HG03469 (cell line): ENCODE data around the gene STK32C.
"Not testable (repeated sequence)": the region's sequence is repeated elsewhere in the genome, so short reads cannot be mapped to it uniquely, and the experiment has no call there.

Source experiments
- ATAC-seq: cut with Tn5 transposase; IDR thresholded peaks from one replicate; pipeline ENCODE4 v1.9.1; 2021; ENCODE audit warnings: mild to moderate bottlenecking, moderate library complexity, moderate number of reproducible peaks; ENCODE audit not compliant: unreplicated experiment

STK32C gene

GRCh38 chr10:132302421-132303310 lies 5.1 kb downstream of the STK32C start:
- no peak for ATAC-seq

GRCh38 chr10:132301371-132302330 lies 6.1 kb downstream of the STK32C start:
- no peak for ATAC-seq

GRCh38 chr10:132300582-132300981 lies 7.2 kb downstream of the STK32C start:
- no peak for ATAC-seq

- no peak for ATAC-seq
Observed at GRCh38 chr10:132299371-132300336, 8.1 kb downstream of the STK32C start.

GRCh38 chr10:132298038-132298881 lies 9.5 kb downstream of the STK32C start:
- ATAC-seq: no peak

- no peak for ATAC-seq
Observed at GRCh38 chr10:132297526-132297925, 10.2 kb downstream of the STK32C start.

GRCh38 chr10:132296666-132297443 lies 10.9 kb downstream of the STK32C start:
- ATAC-seq: no peak

GRCh38 chr10:132295481-132295880 lies 12.3 kb downstream of the STK32C start:
- ATAC-seq: not testable (repeated sequence)

GRCh38 chr10:132294561-132295318 lies 13.0 kb downstream of the STK32C start:
- no peak for ATAC-seq

GRCh38 chr10:132293813-132294520 lies 13.8 kb downstream of the STK32C start:
- ATAC-seq: no peak

GRCh38 chr10:132293201-132293812 lies 14.4 kb downstream of the STK32C start:
- ATAC-seq: no peak

- ATAC-seq: no peak
Observed at GRCh38 chr10:132292287-132293200, 15.2 kb downstream of the STK32C start.

GRCh38 chr10:132291826-132292225 lies 15.9 kb downstream of the STK32C start:
- ATAC-seq: no peak

- ATAC-seq: no peak
Observed at GRCh38 chr10:132290631-132291030, 17.1 kb downstream of the STK32C start.

GRCh38 chr10:132289439-132289838 lies 18.3 kb downstream of the STK32C start:
- ATAC-seq: no peak
